NOMO-1 treated with dmso at 0.1 percent for 144 hours (cell line): ENCODE measurements around the gene GLB1L2.

Source experiments
- DNase-seq: peaks from one replicate; lab custom pipeline; 2025; ENCODE audit not compliant: unreplicated experiment; lab: John Stamatoyannopoulos, UW

Gene GLB1L2

GRCh38 chr11:134365011-134365925 is 33.5 kb downstream of the GLB1L2 start:
- DNase-seq: no peak

- DNase-seq: no peak
Measured at GRCh38 chr11:134366254-134366653, 34.5 kb downstream of the GLB1L2 start.

- DNase-seq: no peak
Measured at GRCh38 chr11:134367781-134368180, 36.0 kb downstream of the GLB1L2 start.

DNA sequence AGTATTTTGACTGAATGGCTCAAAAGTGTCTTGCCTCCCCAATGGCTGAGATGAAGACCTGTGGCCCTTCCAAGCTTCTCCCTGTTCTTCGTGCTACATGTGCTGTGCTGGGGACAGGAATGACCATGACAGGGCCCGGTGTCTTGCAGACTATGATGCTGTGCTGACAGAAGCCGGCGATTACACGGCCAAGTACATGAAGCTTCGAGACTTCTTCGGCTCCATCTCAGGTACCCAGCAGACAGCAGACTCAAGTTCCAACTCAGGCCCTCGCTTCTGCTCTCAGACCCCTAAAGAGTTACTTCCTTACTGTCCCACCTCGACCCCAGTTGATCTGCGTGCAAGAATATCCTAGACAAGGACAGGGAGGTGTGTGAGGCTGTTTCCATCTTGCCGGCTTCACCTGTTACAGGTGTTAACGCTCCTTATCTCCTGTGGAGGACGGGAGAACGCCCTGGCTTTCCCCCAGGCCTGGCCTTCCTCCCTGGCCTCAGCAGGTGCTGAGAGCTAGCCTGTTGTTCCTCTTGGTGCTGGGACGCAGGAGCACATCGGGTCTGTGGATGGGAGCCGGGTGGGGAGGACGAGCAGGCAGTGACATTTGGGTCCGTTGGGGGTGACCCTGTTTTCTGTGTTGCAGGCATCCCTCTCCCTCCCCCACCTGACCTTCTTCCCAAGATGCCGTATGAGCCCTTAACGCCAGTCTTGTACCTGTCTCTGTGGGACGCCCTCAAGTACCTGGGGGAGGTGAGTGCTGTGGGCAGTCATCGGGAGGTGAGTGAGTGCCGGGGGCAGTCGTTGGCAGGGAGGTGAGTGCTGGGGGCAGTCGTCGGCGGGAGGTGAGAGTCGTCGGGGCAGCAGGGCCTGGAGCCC is 38.1 kb downstream of the GLB1L2 start:
- no peak for DNase-seq

- DNase-seq: no peak
Measured at GRCh38 chr11:134370526-134371435, 39.0 kb downstream of the GLB1L2 start.

DNA sequence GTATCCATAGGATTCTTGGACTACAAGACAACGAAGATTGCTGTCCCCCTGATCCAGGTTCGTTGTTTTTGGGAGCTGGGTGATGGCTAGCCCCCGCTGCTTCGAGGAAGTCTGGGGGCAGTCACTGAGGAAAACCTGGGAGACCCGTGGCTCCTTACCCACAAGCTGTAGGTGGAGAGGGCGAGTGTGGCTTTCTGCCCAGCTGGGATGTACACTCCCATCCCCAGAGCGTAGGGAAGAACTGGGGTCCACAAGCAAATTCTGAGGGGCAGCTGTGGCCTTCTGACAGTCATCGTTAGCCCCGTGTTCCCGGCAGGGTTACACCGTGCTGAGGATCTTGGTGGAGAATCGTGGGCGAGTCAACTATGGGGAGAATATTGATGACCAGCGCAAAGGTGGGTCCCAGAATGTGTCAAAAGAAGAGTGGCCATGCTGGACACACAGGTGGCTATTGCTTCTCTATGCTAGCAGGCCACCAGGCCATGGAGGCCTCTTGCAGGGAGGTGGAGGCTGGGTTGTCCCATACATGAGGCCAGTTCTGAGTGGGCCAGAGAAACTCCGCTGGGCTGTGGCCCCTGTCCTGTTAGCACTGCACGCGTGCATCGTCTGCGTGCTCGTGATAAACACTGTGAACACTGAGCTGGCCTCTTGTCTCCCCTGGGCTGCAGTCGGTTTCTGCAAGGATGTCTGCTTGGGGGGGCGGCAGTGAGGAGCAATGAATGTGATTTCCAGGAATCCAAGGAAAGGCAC is 39.8 kb downstream of the GLB1L2 start:
- DNase-seq: no peak

DNA sequence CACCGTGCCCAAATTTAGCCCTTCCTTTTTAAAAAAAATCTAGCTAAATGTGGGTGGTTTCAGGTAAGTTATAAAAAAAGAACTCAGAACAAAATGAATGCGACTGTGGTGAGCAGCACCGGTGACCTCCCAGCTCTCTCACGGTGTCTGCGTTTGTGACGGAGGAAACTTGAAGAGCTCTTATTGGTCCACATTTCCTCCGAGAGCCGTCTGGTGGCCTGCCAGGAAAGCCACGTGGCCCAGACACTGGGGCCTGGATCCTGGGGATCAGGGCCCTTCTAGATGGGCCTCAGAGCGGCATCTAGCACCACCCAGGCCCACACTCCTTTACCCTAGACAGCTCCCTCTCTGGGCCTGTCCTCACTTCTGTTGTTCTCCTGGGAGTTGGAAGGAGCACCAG is 40.7 kb downstream of the GLB1L2 start:
- DNase-seq: no peak

DNA sequence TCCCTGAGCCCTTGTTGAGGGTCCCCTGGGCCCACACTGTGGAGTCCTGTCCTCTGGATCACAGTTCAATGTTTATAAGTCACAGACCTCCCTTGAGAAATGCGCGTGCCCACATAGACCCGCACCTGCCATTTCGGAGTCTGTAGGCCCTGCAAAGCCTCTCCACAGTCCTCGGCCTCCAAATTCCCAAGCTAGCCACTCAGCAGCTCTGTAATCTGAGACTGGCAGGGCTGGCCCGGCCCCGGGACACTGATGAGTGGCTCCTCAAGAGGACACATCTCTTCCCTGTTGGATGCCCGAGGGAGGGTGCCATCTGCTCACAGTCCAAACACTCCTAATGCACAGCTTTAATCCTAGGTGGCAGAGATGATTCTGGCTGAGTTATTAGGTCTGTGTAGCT is 41.2 kb downstream of the GLB1L2 start:
- no peak for DNase-seq

- DNase-seq: no peak
Measured at GRCh38 chr11:134373591-134374052, 41.8 kb downstream of the GLB1L2 start.

- no peak for DNase-seq
Measured at GRCh38 chr11:134374171-134374570, 42.4 kb downstream of the GLB1L2 start.

DNA sequence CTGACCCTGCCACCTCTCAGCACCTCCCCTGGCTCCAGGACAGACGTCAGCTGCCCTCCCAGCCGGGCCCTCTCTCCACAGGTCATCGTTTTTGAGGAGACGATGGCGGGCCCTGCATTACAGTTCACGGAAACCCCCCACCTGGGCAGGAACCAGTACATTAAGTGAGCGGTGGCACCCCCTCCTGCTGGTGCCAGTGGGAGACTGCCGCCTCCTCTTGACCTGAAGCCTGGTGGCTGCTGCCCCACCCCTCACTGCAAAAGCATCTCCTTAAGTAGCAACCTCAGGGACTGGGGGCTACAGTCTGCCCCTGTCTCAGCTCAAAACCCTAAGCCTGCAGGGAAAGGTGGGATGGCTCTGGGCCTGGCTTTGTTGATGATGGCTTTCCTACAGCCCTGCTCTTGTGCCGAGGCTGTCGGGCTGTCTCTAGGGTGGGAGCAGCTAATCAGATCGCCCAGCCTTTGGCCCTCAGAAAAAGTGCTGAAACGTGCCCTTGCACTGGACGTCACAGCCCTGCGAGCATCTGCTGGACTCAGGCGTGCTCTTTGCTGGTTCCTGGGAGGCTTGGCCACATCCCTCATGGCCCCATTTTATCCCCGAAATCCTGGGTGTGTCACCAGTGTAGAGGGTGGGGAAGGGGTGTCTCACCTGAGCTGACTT is 43.2 kb downstream of the GLB1L2 start:
- no peak for DNase-seq

DNA sequence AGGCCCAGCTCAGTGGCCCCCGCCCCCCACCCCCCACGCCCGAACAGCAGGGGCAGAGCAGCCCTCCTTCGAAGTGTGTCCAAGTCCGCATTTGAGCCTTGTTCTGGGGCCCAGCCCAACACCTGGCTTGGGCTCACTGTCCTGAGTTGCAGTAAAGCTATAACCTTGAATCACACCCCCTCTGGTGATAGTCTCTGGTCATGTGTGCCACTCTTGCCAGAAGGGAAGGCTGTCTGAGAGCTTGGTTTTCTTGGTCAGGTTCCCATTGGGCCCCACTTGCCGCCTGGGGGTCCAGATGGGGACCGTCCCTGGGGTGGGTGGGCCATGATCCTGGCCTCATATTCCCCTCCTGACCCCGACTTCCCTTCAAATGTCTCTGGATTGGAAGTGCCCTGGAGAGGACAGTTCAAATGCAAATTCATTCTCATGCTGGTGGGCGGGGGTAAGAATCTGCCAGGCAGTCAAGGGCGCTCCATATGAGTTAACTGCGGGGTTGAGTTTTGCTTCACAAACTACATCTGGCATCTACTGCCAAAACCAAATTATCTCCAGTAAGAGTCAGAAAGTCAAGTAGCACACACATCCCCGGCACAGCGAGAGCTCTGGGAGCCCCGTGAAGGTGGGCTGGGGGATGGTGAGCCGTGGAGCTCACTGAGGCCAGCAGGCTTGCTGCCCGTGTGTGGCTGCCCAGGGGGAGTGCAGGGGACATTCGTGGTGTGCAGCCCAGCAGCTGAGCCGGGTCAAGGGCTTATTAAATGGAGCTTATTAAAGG is 44.5 kb downstream of the GLB1L2 start:
- DNase-seq: no peak

GRCh38 chr11:134377876-134378275 is 46.1 kb downstream of the GLB1L2 start:
- DNase-seq: no peak

DNA sequence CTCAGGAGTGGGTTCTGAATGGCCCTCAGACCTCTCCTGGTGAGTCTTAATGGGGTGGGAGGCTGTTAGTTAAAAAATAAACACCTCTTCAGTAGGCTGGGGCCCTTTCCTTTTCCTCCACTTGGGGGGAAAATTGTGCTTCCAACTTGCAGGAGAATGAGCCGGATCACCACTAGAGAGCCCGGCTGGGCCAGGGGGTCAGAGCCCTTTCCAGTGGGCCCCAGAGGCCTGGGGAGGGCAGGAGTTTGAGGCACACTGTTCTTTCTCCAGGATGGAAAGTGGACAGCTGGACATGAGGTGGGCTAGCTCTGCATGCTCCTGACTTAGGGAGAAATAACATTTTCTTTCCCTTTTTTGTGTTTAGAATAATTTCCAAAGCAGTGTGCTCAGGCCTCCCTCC is 47.5 kb downstream of the GLB1L2 start:
- no peak for DNase-seq

DNA sequence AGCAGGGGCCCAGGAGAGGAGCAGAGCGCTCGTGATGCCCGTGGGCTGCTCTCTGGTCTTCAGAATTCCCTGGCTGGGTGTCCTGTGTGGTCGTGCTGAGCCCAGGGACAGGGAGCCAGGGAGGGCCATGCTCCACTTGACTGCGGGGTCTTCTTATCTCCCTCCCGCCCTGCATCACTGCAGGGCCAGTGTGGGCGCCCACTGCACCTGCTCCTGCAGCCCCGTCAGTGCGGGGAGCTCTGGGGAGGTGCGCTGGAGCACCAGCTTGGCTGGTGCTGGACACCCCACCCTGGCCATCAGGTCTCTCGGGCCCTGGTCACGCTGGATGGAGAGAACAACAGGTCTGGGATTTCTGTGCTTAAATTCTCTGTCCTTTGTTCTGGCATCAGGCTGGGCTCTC is 48.4 kb downstream of the GLB1L2 start:
- no peak for DNase-seq

- no peak for DNase-seq
Measured at GRCh38 chr11:134380785-134381184, 49.0 kb downstream of the GLB1L2 start.

- DNase-seq: no peak
Measured at GRCh38 chr11:134382257-134382656, 50.5 kb downstream of the GLB1L2 start.

GRCh38 chr11:134382830-134383229 is 51.0 kb downstream of the GLB1L2 start:
- no peak for DNase-seq
